HG03575 (cell line): Measurements from ENCODE around the gene MAST4.
"Not testable (repeated sequence)": the region's sequence is repeated elsewhere in the genome, so short reads cannot be mapped to it uniquely, and the experiment has no call there.

Experiments used
- ATAC-seq: cut with Tn5 transposase; IDR thresholded peaks from one replicate; pipeline ENCODE4 v1.9.1; 2021; ENCODE audit not compliant: unreplicated experiment, insufficient number of reproducible peaks, low FRiP score; ENCODE audit errors: extremely low read depth

Gene MAST4

GRCh38 chr5:66724349-66725139, 128.4 kb downstream of the MAST4 start:
- no peak for ATAC-seq

DNA sequence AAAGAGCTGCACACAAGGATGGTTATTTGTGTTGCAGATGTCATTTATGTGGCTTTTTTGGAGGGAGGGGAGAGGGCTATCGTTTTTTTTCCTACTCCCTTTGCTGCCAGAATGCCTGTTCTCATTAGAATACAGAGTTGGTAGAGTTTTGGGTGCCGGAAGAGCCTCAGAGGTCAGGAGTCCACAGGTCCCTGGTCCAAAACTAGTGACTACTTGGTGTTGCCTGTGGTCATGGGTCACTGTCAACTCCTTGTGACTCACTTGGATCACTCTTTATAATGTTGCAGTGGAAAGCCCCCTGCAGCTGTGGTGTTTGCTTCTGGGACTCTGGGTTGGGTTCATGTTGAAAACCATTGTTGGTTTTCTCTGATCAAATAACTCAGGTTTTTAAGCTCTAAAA, 131.4 kb downstream of the MAST4 start:
- no peak for ATAC-seq

GRCh38 chr5:66728049-66728448, 131.9 kb downstream of the MAST4 start:
- no peak for ATAC-seq

DNA sequence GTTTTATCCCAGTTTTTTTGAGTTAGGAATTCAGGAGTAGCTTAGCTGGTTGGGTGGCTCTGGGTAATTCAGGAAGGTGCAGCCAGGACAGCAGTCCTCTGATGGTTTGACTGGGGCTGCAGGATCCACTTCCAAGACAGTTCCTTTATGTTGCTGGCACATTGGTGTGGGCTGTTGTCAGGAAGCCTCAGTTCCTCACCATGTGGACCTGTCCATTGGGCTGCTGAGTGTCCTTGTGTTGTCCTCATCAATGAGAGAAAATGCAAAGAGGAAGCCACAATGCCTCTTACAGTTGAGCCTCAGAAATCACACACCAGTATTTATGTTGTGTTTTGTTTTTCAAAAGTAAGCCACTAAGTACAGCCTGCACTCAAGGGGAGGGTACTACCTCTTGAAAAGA, 140.9 kb downstream of the MAST4 start:
- ATAC-seq, result no peak

DNA sequence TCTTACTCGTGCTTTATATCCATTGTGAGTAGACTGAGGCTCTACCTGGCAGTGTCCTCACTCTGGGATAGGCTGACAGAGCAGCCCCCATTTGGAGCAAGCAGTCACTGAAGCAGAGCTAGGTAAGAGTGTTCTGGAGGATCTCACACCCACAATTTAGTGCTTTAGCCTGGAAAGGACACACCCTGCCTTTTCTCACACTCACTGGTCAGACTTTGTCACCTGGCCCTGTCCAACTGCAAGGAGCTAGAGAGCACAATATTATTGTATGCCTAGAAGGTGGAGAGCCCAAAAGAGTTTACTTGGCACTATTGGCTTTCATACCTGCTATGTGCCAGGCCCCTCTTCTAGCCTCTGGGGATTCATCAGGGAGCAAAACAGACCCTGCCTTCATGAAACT, 141.9 kb downstream of the MAST4 start:
- ATAC-seq, result no peak

GRCh38 chr5:66739021-66739420, 142.8 kb downstream of the MAST4 start:
- no peak for ATAC-seq

DNA sequence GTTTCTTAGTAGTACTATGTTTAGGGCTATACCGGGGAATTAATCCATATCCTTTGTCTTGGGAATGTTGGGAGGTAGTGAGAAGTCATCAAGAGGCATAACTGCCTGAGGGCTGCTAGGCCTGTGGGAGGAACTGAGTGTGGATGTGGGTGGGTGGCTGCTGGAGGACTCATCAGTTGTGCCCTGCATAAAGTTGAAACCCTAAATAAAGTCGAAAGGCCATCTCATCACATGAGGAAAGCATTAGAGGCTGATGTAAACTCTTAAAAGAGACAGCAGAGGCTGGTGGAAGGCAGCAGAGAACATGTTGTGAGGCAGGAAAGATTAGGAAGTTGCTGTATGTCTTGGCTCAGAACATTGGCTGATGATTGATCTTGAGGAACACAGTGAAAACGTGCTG, 143.8 kb downstream of the MAST4 start:
- ATAC-seq, result no peak

- ATAC-seq, result no peak
Observed at GRCh38 chr5:66741394-66741793, 145.2 kb downstream of the MAST4 start.

DNA sequence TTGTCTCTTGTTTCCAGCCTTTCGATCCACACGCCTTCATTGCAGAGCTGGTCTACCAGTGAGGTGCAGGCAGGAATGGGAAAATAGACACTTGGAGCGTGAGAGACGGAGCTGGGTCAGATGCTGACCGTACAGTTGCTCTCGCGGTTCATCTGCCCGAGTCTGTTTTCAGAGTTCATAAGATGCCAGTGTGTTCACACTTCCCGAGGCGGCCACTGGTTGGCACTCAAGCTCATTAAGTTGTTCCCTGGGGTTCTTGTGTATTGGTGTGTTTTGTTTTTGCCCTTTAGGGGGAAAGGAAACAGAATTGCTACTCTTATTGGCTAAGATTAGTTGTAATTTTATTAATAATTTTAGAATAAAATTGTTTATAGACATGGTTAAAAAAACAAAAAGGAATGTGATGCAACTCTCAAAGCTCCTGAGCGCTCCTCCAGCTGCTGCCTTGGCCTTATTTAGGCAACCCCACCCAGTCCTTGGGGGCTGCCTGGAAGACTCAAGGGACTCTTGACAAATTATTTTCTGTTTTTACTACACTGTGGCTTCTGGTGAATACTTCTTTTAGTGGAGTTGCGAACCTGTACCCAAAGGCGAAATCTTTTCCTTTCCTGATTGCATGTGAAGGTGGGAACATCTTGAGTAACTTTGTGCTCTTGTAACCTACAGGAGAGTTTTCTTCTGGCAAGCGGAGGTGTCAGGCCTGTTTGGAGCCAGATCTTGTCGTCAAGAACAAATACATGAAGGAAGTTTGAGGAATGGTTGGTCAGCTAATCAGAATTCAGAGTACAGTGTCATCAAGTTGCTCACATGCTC, 146.1 kb downstream of the MAST4 start:
- no peak for ATAC-seq

- no peak for ATAC-seq
Observed at GRCh38 chr5:66742896-66743247, 146.7 kb downstream of the MAST4 start.

DNA sequence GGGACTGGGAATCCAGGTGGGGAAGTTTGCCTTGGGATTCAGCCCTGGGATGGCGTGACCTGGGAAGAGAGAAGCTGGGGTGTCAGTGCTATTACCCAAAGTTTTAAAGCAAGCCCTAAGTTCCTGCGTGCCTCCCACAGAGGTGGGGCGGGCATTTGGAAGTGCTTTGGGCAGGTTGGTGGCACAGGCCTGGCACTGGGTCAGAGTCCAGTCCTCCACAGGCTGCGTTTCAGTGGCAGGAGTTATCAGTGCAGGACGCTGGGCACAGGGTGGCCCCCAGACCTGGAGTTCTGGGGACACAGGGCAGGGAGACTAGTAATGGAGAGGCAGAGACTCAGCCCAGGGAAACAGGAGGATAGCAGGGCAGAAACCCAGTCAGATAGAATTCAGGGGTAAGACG, 147.2 kb downstream of the MAST4 start:
- no peak for ATAC-seq

GRCh38 chr5:66744040-66744439, 147.8 kb downstream of the MAST4 start:
- no peak for ATAC-seq

GRCh38 chr5:66745297-66745696, 149.1 kb downstream of the MAST4 start:
- ATAC-seq, result no peak

DNA sequence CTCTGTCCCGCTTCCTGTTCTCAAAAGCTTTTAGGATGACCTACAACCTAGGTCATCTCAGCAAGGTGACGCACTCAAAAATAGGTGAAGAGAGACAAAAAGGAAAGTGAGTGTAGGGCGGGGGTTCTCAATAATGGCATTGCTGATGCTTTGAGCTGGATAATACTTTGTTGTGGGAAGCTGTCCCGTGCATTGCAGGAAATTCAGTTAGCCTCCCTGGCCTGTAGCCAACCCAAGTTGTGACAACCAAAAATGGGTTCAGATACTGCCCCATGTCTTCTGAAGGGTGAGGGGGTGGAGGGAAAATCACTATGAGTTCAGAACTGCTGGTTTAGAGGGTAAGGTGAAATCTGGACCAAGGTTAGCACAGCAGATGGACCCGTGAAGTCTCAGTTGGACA, 151.4 kb downstream of the MAST4 start:
- no peak for ATAC-seq

GRCh38 chr5:66752668-66753067, 156.5 kb downstream of the MAST4 start:
- ATAC-seq, result not testable (repeated sequence)

DNA sequence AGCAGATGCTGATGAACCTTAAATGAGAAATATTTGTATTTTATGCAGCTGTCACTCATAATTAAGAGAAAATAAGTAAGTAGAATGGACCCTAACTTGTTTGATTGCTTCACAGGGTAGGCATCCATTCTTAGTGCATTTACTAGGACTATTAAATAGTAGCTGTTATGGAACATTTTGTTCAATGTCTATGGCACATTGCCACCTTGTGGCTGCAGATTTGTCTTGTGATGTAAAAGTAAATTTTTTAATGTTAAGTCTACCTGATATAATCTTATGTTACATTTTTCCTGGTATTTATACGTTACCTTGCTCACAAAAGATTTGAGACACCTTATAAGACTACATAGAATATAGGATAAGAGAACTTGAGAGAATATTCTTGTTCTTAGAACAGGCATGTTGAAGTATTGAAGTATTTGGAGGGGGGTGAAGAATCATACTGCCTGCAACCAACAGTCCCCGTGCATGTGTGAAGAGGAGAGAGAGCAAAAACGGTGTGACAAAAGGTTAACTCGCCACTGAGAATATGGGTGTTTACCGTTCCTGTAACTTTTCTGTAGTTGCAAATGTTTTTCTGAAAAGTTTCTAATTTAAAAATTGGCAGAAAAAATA, 161.1 kb downstream of the MAST4 start:
- no peak for ATAC-seq

- no peak for ATAC-seq
Observed at GRCh38 chr5:66757834-66758371, 161.7 kb downstream of the MAST4 start.

DNA sequence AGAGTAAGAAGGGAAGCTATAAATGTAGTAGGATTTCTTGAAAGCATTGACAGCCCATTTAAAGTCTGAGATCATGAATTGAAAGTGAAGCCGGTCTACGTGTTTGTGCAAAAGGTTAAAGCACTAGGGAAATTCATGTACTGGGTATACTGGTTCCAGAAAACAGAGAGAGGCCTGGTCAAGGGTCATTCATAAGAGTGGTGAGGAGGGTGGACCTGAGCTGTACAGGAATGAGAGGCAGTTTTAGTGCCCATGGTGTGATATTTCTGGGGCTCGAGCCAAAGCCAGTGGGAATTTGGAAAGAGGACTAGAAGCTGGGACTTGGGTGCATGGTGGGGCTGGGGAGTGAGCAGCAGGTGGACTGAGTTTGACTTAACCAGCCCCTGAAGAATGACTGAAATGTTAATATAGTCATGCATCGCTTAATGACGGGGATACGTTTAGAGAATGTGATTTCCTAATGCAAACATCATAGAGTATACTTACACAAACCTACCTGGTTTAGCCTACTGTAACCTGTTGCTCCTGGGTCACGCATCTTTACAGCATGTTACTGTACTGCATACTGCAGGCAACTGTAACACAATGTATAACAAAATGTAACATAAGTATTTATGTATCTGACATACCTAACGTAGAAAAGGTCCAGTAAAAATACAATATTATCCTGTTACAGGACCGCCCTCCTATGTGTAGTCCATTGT, 173.0 kb downstream of the MAST4 start:
- no peak for ATAC-seq
